Measurements from ENCODE around the gene PILRA. TPM values are rescaled to one million over a fixed set of nuclear protein-coding genes. Genes with fewer than 3 reads are reported as not detected.
"Not testable (repeated sequence)": the region's sequence is repeated elsewhere in the genome, so short reads cannot be mapped to it uniquely, and the experiment has no call there.

Gene PILRA
- total RNA-seq: 0.13 TPM in 1 of 2 replicates, not detected in the other

DNA sequence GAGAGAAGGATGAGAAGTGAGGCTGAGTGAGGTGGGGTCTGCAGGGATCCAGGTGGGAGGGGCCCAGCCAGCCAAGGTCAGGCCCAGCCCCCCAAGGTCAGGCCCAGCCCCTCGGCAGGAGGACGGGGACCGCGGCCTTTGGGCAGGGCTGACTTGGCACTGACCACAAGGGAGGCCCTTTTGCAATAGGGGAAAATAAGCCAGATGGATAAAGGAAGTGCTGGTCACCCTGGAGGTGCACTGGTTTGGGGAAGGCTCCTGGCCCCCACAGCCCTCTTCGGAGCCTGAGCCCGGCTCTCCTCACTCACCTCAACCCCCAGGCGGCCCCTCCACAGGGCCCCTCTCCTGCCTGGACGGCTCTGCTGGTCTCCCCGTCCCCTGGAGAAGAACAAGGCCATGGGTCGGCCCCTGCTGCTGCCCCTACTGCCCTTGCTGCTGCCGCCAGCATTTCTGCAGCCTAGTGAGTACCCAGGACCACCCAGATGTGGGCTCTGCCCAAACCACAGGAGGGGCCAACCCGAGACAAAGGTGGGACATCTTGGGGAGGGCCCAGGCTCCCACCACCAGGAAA, at the start of gene PILRA:
TSS of gene PILRA (plus strand) at position 227 of the 571 bp plus-strand sequence. CDS start at position 397, 170 bp downstream.
- Histone ChIP-seq H3K27me3 (ENCODE audit: control insufficient read depth, insufficient read depth, low read length) (no peaks in the 10 kb centered on the region), H3K36me3 (ENCODE audit: control insufficient read depth, insufficient read depth, low read length) (no peaks in the 10 kb centered on the region), H3K4me3 (ENCODE audit: low read depth, low read length) (no peak within 1 kb of the TSS)
- DNase-seq (ENCODE audit: low read depth) (no peak), FAIRE-seq (no peak)
- no peak for TF ChIP-seq CTCF (IDR thresholded peaks at IDR 0.05; ENCODE audit: insufficient read depth, low read length, severe bottlenecking)

GRCh38 chr7:100324194-100324593, 49.1 kb upstream of the PILRA start:
- H3K27me3 ChIP-seq (ENCODE audit: control insufficient read depth, insufficient read depth, low read length); FAIRE-seq; H3K36me3 ChIP-seq (ENCODE audit: control insufficient read depth, insufficient read depth, low read length); DNase-seq (ENCODE audit: low read depth); H3K4me3 ChIP-seq (ENCODE audit: low read depth, low read length): not testable (repeated sequence)

- not testable (repeated sequence) for H3K4me3 ChIP-seq (ENCODE audit: low read depth, low read length); H3K27me3 ChIP-seq (ENCODE audit: control insufficient read depth, insufficient read depth, low read length); H3K36me3 ChIP-seq (ENCODE audit: control insufficient read depth, insufficient read depth, low read length); DNase-seq (ENCODE audit: low read depth); FAIRE-seq
These were observed 47.6 kb upstream of the PILRA start for GRCh38 chr7:100325671-100326070.

DNA sequence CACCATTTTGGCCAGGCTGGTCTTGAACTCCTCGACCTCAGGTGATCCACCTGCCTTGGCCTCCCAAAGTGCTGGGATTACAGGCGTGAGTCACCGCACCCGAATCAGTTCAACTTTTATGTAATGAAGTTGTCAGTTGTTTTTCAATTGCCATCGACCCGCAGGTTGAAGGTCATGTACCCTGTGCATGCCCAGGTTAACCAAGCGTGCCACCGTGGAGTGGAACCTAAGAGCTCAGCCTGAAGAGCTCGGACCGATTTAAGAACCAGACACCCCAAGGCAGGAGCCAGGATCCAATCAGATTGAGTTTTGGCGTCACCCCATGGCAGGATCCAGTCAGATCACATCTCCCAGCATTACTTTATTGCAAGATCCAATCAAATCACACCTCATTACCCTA, 46.4 kb upstream of the PILRA start:
- DNase-seq (ENCODE audit: low read depth); H3K36me3 ChIP-seq (ENCODE audit: control insufficient read depth, insufficient read depth, low read length); FAIRE-seq: not testable (repeated sequence)

GRCh38 chr7:100335566-100336466, 37.5 kb upstream of the PILRA start:
- H3K4me3 ChIP-seq (ENCODE audit: low read depth, low read length): peak overlapping the region; percentile 82
- peak; percentile 85 for DNase-seq (ENCODE audit: low read depth)
- H3K36me3 ChIP-seq (ENCODE audit: control insufficient read depth, insufficient read depth, low read length); H3K27me3 ChIP-seq (ENCODE audit: control insufficient read depth, insufficient read depth, low read length); FAIRE-seq: not testable (repeated sequence)

More for the DNA sequence above, 46.4 kb upstream of the PILRA start:
- H3K4me3 ChIP-seq (ENCODE audit: low read depth, low read length); H3K27me3 ChIP-seq (ENCODE audit: control insufficient read depth, insufficient read depth, low read length): not testable (repeated sequence)

- not testable (repeated sequence) for H3K27me3 ChIP-seq (ENCODE audit: control insufficient read depth, insufficient read depth, low read length); H3K36me3 ChIP-seq (ENCODE audit: control insufficient read depth, insufficient read depth, low read length); H3K4me3 ChIP-seq (ENCODE audit: low read depth, low read length); FAIRE-seq
- peak; percentile 78 for DNase-seq (ENCODE audit: low read depth)
These were observed 35.1 kb upstream of the PILRA start for GRCh38 chr7:100338083-100338696.

DNA sequence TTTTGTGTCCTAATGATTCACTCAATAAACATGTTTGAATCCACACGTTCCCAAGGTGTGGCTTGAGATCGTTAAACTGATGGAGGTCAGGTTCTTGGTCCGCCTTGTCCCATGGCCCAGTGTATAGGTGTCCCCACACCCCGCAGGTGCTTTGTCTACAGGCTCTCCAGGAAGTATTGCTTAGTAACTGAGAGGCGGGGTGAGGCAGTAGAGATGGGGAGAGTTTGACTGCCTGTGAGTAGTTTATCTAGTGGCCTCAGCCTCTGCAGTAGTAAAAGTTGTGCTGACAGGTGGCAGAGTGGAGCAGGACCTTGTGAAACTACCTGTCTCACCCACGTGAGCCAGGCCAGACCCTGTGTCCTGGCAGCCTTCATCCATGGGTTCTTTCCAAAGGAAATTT, 32.0 kb upstream of the PILRA start:
- H3K4me3 ChIP-seq (ENCODE audit: low read depth, low read length); H3K36me3 ChIP-seq (ENCODE audit: control insufficient read depth, insufficient read depth, low read length); H3K27me3 ChIP-seq (ENCODE audit: control insufficient read depth, insufficient read depth, low read length); FAIRE-seq: not testable (repeated sequence)
- peak; percentile 19 for DNase-seq (ENCODE audit: low read depth)

DNA sequence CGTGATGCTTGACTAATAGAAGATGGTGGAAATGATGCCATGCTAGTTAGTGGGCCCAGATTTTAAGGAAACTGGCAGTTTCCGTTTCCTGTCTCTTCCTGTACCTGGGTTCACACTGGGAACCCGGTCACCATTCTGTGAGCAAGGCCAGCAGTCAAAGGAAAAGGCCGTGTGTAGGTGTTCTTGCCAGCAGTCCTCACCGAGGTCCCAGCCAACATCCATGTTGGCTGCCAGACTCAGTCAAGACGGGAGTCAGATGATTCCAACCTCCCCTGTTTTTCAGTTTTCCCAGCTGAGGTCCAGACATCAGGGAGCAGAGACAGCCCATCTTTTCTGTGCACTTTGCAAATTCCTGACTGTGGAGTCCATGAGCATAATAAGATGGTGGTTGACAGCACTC, 30.5 kb upstream of the PILRA start:
- Histone ChIP-seq H3K36me3 (ENCODE audit: control insufficient read depth, insufficient read depth, low read length) (peaks cover 15% of the 10 kb centered on the region), H3K4me3 (ENCODE audit: low read depth, low read length) (no peak overlapping the region), H3K27me3 (ENCODE audit: control insufficient read depth, insufficient read depth, low read length) (no peaks in the 10 kb centered on the region)
- no peak for TF ChIP-seq CTCF (IDR thresholded peaks at IDR 0.05; ENCODE audit: insufficient read depth, low read length, severe bottlenecking)
- no peak for FAIRE-seq
- no peak for DNase-seq (ENCODE audit: low read depth)

DNA sequence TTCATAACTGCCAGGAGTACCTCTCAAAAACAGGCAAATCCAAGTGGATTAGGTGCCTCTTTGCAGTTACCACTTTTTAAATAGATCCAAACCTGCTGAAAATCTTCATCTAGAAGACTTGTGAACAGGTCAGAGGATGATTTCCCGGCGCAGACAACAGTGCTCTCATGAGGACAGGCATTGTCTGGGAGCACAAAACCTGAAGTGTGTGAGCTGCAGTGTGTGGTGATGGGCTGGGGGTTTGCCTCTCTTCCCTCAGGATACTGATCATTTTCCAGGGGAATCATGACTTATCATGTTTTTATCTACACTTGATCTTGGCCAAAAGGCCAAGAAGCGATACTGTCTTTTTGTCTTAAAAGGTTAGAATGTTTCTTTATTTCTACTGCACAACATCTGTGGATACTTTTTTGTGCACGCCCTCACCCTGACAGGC, 29.1 kb upstream of the PILRA start:
- H3K4me3 ChIP-seq (ENCODE audit: low read depth, low read length); DNase-seq (ENCODE audit: low read depth); FAIRE-seq; H3K27me3 ChIP-seq (ENCODE audit: control insufficient read depth, insufficient read depth, low read length): not testable (repeated sequence)
- H3K36me3 ChIP-seq (ENCODE audit: control insufficient read depth, insufficient read depth, low read length): peaks cover 18% of the 10 kb centered on the region
